Spleen (tissue), 7 donors: ENCODE measurements around the gene SLC26A8.

Experiments
- CTCF ChIP-seq, 11 experiments: fragments of 200-600 bp in 7 of 11; fragments of 450-650 bp in 4 of 11; sonication (generic) in 4 of 11; IDR thresholded peaks in 8 of 11; conservative IDR thresholded peaks in 3 of 11; 1 replicate in 7 of 11; 2 replicates in 4 of 11; pipeline versions ENCODE4 v1.4.0 to v1.8.0; 2016 to 2021; ENCODE audit warnings: antibody characterized with exemption in 11 of 11, inconsistent platforms in 4 of 11, mild to moderate bottlenecking in 1 of 11
- POLR2A ChIP-seq, 3 donors: fragments of 450-650 bp; IDR thresholded peaks; one replicate each; pipeline ENCODE4 v1.5.1; 2017; ENCODE audit warnings: antibody characterized with exemption in 3 of 3, mild to moderate bottlenecking in 1 of 3
- donor health status: DM: no; HTN: no; CAD: no; lungs with moderate emphysema.
- donor health status: DM: no; HTN: no; CAD: no.
- donor health status: DM: no; HTN: no; CAD: no.

- no peak for TF ChIP-seq POLR2A (IDR thresholded peaks at IDR 0.05)
- TF ChIP-seq CTCF (IDR thresholded peaks at IDR 0.05 in 8 of 11, conservative IDR thresholded peaks at IDR 0.05 in 3 of 11) = no peak
Observed at GRCh38 chr6:35898003-35898402, 126.4 kb downstream of the SLC26A8 start.
